HUES48 (cell line): ENCODE data around the gene RBFOX1.

Experiments
- H3K27ac ChIP-seq: one replicate; pipeline ENCODE4 v1.7.0; 2013; ENCODE audit warnings: low read depth, low read length, inconsistent platforms
- H3K27me3 ChIP-seq: 2 replicates; pipeline ENCODE4 v1.6.1; 2013; ENCODE audit warnings: mild to moderate bottlenecking, low read length; ENCODE audit not compliant: control insufficient read depth, insufficient read depth
- H3K36me3 ChIP-seq: 2 replicates; pipeline ENCODE4 v1.6.1; 2013; ENCODE audit warnings: low read length; ENCODE audit not compliant: control insufficient read depth, insufficient read depth
- H3K4me1 ChIP-seq: 2 replicates; pipeline ENCODE4 v1.6.1; 2013; ENCODE audit warnings: mild to moderate bottlenecking, low read length; ENCODE audit not compliant: control insufficient read depth, insufficient read depth
- H3K4me3 ChIP-seq: 2 replicates; pipeline ENCODE4 v1.5.1; 2013; ENCODE audit warnings: mild to moderate bottlenecking, low read depth, low read length
- H3K9ac ChIP-seq: 2 replicates; pipeline ENCODE4 v1.6.1; 2013; ENCODE audit warnings: mild to moderate bottlenecking, low read depth, low read length, moderate library complexity
- H3K9me3 ChIP-seq: 2 replicates; pipeline ENCODE4 v1.6.1; 2013; ENCODE audit warnings: low read length; ENCODE audit not compliant: control insufficient read depth, insufficient read depth

Gene RBFOX1

GRCh38 chr16:7742626-7743025 is 410.0 kb downstream of the RBFOX1 start:
- no peaks in the 10 kb centered on the region for H3K27me3 ChIP-seq
- H3K9me3 ChIP-seq, result no peaks in the 10 kb centered on the region
- H3K27ac ChIP-seq, result no peak overlapping the region
- 0 out of 2 replicates have a peak, but pooled peaks cover 8% of the 10 kb centered on the region for H3K4me1 ChIP-seq
- H3K9ac ChIP-seq, result no peak overlapping the region
- H3K36me3 ChIP-seq, result no peaks in the 10 kb centered on the region
- H3K4me3 ChIP-seq, result no peak overlapping the region

- Histone ChIP-seq H3K27ac (no peak overlapping the region), H3K9ac (no peak overlapping the region), H3K27me3 (no peaks in the 10 kb centered on the region), H3K4me3 (no peak overlapping the region), H3K36me3 (no peaks in the 10 kb centered on the region), H3K4me1 (0 out of 2 replicates have a peak, but pooled peaks cover 8% of the 10 kb centered on the region), H3K9me3 (no peaks in the 10 kb centered on the region)
Observed at GRCh38 chr16:7744546-7745264, 412.1 kb downstream of the RBFOX1 start.

- Histone ChIP-seq H3K36me3 (no peaks in the 10 kb centered on the region), H3K27ac (no peak overlapping the region), H3K9me3 (no peaks in the 10 kb centered on the region), H3K27me3 (no peaks in the 10 kb centered on the region), H3K4me1 (0 out of 2 replicates have a peak, but pooled peaks cover 8% of the 10 kb centered on the region), H3K9ac (no peak overlapping the region), H3K4me3 (no peak overlapping the region)
Observed at GRCh38 chr16:7745276-7745675, 412.6 kb downstream of the RBFOX1 start.

GRCh38 chr16:7746941-7747340 is 414.3 kb downstream of the RBFOX1 start:
- Histone ChIP-seq H3K9ac (no peak overlapping the region), H3K4me1 (0 out of 2 replicates have a peak, but pooled peaks cover 8% of the 10 kb centered on the region), H3K9me3 (no peaks in the 10 kb centered on the region), H3K27me3 (no peaks in the 10 kb centered on the region), H3K36me3 (no peaks in the 10 kb centered on the region), H3K4me3 (no peak overlapping the region), H3K27ac (no peak overlapping the region)

- no peaks in the 10 kb centered on the region for H3K27me3 ChIP-seq
- no peaks in the 10 kb centered on the region for H3K36me3 ChIP-seq
- H3K4me1 ChIP-seq, result 0 out of 2 replicates have a peak, but pooled peaks cover 8% of the 10 kb centered on the region
- no peak overlapping the region for H3K27ac ChIP-seq
- H3K4me3 ChIP-seq, result no peak overlapping the region
- no peaks in the 10 kb centered on the region for H3K9me3 ChIP-seq
- H3K9ac ChIP-seq, result no peak overlapping the region
Observed at GRCh38 chr16:7748522-7748921, 415.9 kb downstream of the RBFOX1 start.

GRCh38 chr16:7755347-7755882 is 422.8 kb downstream of the RBFOX1 start:
- peaks cover 32% of the 10 kb centered on the region for H3K4me1 ChIP-seq
- H3K27ac ChIP-seq, result no peak overlapping the region
- no peak overlapping the region for H3K4me3 ChIP-seq
- H3K9me3 ChIP-seq, result no peaks in the 10 kb centered on the region
- no peaks in the 10 kb centered on the region for H3K36me3 ChIP-seq
- H3K9ac ChIP-seq, result no peak overlapping the region
- no peaks in the 10 kb centered on the region for H3K27me3 ChIP-seq
